ENCODE data around the gene C6orf141.

DNA sequence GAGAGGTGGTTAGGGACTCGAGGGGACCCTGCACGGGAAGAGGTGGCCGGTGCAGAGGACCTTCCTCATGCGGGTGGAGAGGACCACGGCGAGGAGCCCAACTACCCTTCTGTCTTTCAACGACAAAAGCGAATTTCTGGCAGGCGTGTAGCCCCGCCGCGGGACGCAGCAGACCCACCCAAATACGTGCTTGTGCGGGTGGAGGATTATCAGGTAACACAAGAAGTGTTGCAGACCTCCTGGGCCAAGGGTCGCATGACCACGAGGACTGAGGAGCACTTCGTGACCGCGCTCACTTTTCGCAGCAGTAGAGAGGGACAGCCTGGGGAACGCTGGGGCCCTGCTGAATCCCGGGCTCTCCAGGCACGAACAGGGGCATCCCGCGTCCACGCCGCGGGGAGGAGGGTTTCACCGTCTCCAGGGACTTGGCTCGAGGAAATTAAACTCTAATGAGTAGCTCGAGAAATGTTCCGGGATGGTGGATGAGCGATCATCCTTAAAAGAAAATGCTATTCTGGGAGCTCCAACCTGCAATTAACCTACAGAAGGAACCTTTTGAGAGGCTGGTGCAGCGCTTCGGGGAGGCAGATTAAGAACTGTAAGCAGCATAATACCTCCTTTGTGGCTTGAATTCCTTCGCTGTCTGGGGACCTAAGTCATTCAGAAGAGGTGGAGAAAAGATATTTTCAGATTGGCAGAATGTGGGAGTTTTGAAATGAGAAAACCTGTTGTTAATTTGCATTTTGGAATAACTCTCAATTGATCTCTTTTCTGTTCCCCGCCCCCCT is 804 bp downstream of the C6orf141 start:
- no peak for TF ChIP-seq GABPA (IDR thresholded peaks at IDR 0.05; ENCODE audit: low read depth)
- TF ChIP-seq, protein P1, sequence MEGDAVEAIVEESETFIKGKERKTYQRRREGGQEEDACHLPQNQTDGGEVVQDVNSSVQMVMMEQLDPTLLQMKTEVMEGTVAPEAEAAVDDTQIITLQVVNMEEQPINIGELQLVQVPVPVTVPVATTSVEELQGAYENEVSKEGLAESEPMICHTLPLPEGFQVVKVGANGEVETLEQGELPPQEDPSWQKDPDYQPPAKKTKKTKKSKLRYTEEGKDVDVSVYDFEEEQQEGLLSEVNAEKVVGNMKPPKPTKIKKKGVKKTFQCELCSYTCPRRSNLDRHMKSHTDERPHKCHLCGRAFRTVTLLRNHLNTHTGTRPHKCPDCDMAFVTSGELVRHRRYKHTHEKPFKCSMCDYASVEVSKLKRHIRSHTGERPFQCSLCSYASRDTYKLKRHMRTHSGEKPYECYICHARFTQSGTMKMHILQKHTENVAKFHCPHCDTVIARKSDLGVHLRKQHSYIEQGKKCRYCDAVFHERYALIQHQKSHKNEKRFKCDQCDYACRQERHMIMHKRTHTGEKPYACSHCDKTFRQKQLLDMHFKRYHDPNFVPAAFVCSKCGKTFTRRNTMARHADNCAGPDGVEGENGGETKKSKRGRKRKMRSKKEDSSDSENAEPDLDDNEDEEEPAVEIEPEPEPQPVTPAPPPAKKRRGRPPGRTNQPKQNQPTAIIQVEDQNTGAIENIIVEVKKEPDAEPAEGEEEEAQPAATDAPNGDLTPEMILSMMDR (IDR thresholded peaks at IDR 0.05; ENCODE audit: insufficient read depth, low read length) = no peak

Measured in HL-60 (cell line).